Measurements from ENCODE around the gene HBG2.

HBG2 gene

GRCh38 chr11:5293028-5293427 is 38.4 kb upstream of the HBG2 start:
- H3K4me3 ChIP-seq (ENCODE audit: control insufficient read depth, low read depth, low read length), result no peak overlapping the region
- no peak for TF ChIP-seq CTCF (IDR thresholded peaks at IDR 0.05; ENCODE audit: control insufficient read depth, insufficient read depth, low read depth, low read length, missing control alignments)
- DNase-seq (ENCODE audit: low read depth), result no peak

GRCh38 chr11:5291207-5291838 is 36.7 kb upstream of the HBG2 start:
- TF ChIP-seq CTCF (IDR thresholded peaks at IDR 0.05; ENCODE audit: control insufficient read depth, insufficient read depth, low read depth, low read length, missing control alignments), result peak; percentile 70
- no peak overlapping the region for H3K4me3 ChIP-seq (ENCODE audit: control insufficient read depth, low read depth, low read length)
- no peak for DNase-seq (ENCODE audit: low read depth)

- no peak overlapping the region for H3K4me3 ChIP-seq (ENCODE audit: control insufficient read depth, low read depth, low read length)
- DNase-seq (ENCODE audit: low read depth), result no peak
- no peak for TF ChIP-seq CTCF (IDR thresholded peaks at IDR 0.05; ENCODE audit: control insufficient read depth, insufficient read depth, low read depth, low read length, missing control alignments)
Observed at GRCh38 chr11:5290106-5290505, 35.5 kb upstream of the HBG2 start.

- H3K4me3 ChIP-seq (ENCODE audit: control insufficient read depth, low read depth, low read length), result no peak overlapping the region
- no peak for DNase-seq (ENCODE audit: low read depth)
- no peak for TF ChIP-seq CTCF (IDR thresholded peaks at IDR 0.05; ENCODE audit: control insufficient read depth, insufficient read depth, low read depth, low read length, missing control alignments)
Observed at GRCh38 chr11:5289696-5290095, 35.1 kb upstream of the HBG2 start.

GRCh38 chr11:5288906-5289550 is 34.4 kb upstream of the HBG2 start:
- DNase-seq (ENCODE audit: low read depth), result no peak
- H3K4me3 ChIP-seq (ENCODE audit: control insufficient read depth, low read depth, low read length), result no peak overlapping the region
- no peak for TF ChIP-seq CTCF (IDR thresholded peaks at IDR 0.05; ENCODE audit: control insufficient read depth, insufficient read depth, low read depth, low read length, missing control alignments)

- H3K4me3 ChIP-seq (ENCODE audit: control insufficient read depth, low read depth, low read length), result no peak overlapping the region
- TF ChIP-seq CTCF (IDR thresholded peaks at IDR 0.05; ENCODE audit: control insufficient read depth, insufficient read depth, low read depth, low read length, missing control alignments), result no peak
- no peak for DNase-seq (ENCODE audit: low read depth)
Observed at GRCh38 chr11:5288108-5288905, 33.7 kb upstream of the HBG2 start.
